HT1080 (cell line): ENCODE results near the gene KIF21A. TPM values are rescaled to one million over a fixed set of nuclear protein-coding genes. Genes with fewer than 3 reads are reported as not detected.
"Not testable (repeated sequence)": the region's sequence is repeated elsewhere in the genome, so short reads cannot be mapped to it uniquely, and the experiment has no call there.

Experiments
- DNase-seq: peaks from one replicate; pipeline ENCODE4 v3.0.0-alpha.2; 2015; ENCODE audit warnings: low read depth
- polyA plus RNA-seq, 2 experiments: library from polyadenylated mRNA; depleted of rRNA; stranded (reverse); fragments of >200 nt; gene quantifications; 2 replicates each; pipeline ENCODE4 v1.2.3, GENCODE V29; 2015
- total RNA-seq: library from RNA; depleted of rRNA; stranded (reverse); fragments of >200 nt; shearing (Covaris generic); gene quantifications from 2 replicates; pipeline ENCODE4 v1.2.3, GENCODE V29; 2014; rRNA removed

KIF21A gene
- total RNA-seq, result 13.2 and 18.1 TPM in 2 replicates
- polyA plus RNA-seq (2015; cell fraction: cytosol; rRNA removed), result 8.3 and 14.6 TPM in 2 replicates
- 28.6 and 32.0 TPM in 2 replicates for polyA plus RNA-seq (2015; cell fraction: nucleus; rRNA removed)

GRCh38 chr12:39443081-39443928 lies at the start of gene KIF21A:
KIF21A (minus strand) TSS chr12:39443120; CDS start chr12:39442970, 150 bp downstream.
- DNase-seq, result peak; percentile 97

GRCh38 chr12:39490500-39491282 lies 47.8 kb upstream of the KIF21A start:
- DNase-seq, result peak; percentile 68

GRCh38 chr12:39483597-39483996 lies 40.7 kb upstream of the KIF21A start:
- no peak for DNase-seq

- DNase-seq, result no peak
Observed at GRCh38 chr12:39483042-39483441, 40.1 kb upstream of the KIF21A start.

GRCh38 chr12:39476894-39477293 lies 34.0 kb upstream of the KIF21A start:
- no peak for DNase-seq

- DNase-seq, result no peak
Observed at GRCh38 chr12:39476121-39476520, 33.2 kb upstream of the KIF21A start.

GRCh38 chr12:39475136-39475535 lies 32.2 kb upstream of the KIF21A start:
- DNase-seq, result not testable (repeated sequence)

- peak; percentile 9 for DNase-seq
Observed at GRCh38 chr12:39467432-39467870, 24.5 kb upstream of the KIF21A start.

GRCh38 chr12:39464976-39465695 lies 22.2 kb upstream of the KIF21A start:
- no peak for DNase-seq

GRCh38 chr12:39461059-39461458 lies 18.1 kb upstream of the KIF21A start:
- DNase-seq, result no peak

- DNase-seq, result no peak
Observed at GRCh38 chr12:39459027-39459434, 16.1 kb upstream of the KIF21A start.

GRCh38 chr12:39451977-39452376 lies 9.1 kb upstream of the KIF21A start:
- no peak for DNase-seq

- DNase-seq, result no peak
Observed at GRCh38 chr12:39448038-39448437, 5.1 kb upstream of the KIF21A start.

GRCh38 chr12:39443929-39444209 lies 949 bp upstream of the KIF21A start:
- DNase-seq, result no peak

GRCh38 chr12:39442831-39443080 lies 164 bp downstream of the KIF21A start:
- no peak for DNase-seq

GRCh38 chr12:39441963-39442830 lies 723 bp downstream of the KIF21A start:
- peak; percentile 47 for DNase-seq

- DNase-seq, result no peak
Observed at GRCh38 chr12:39441189-39441962, 1.5 kb downstream of the KIF21A start.

GRCh38 chr12:39440781-39441180 lies 2.1 kb downstream of the KIF21A start:
- DNase-seq, result no peak

- no peak for DNase-seq
Observed at GRCh38 chr12:39440101-39440500, 2.8 kb downstream of the KIF21A start.

- no peak for DNase-seq
Observed at GRCh38 chr12:39435531-39435930, 7.4 kb downstream of the KIF21A start.
